HG03108 (cell line): ENCODE measurements around the gene EMX2.
"Not testable (repeated sequence)": the region's sequence is repeated elsewhere in the genome, so short reads cannot be mapped to it uniquely, and the experiment has no call there.

ENCODE experiments used
- ATAC-seq: cut with Tn5 transposase; IDR thresholded peaks from one replicate; pipeline ENCODE4 v1.9.1; 2021; ENCODE audit warnings: moderate library complexity; ENCODE audit not compliant: unreplicated experiment

The EMX2 gene

GRCh38 chr10:117542706-117543224 lies at the start of gene EMX2:
EMX2 (plus strand) TSS chr10:117542746; CDS start chr10:117543268, 522 bp downstream.
- ATAC-seq = no peak

- ATAC-seq = no peak
These were observed 46.5 kb upstream of the EMX2 start for GRCh38 chr10:117496031-117496430.

- ATAC-seq = no peak
These were observed 45.9 kb upstream of the EMX2 start for GRCh38 chr10:117496616-117497028.

- no peak for ATAC-seq
These were observed 44.8 kb upstream of the EMX2 start for GRCh38 chr10:117497736-117498135.

GRCh38 chr10:117499248-117500105 lies 43.1 kb upstream of the EMX2 start:
- ATAC-seq = no peak

- ATAC-seq = no peak
These were observed 42.1 kb upstream of the EMX2 start for GRCh38 chr10:117500456-117500855.

- no peak for ATAC-seq
These were observed 41.0 kb upstream of the EMX2 start for GRCh38 chr10:117501460-117502035.

GRCh38 chr10:117502421-117503243 lies 39.9 kb upstream of the EMX2 start:
- ATAC-seq = no peak

- no peak for ATAC-seq
These were observed 39.0 kb upstream of the EMX2 start for GRCh38 chr10:117503244-117504205.

- no peak for ATAC-seq
These were observed 38.0 kb upstream of the EMX2 start for GRCh38 chr10:117504562-117504961.

GRCh38 chr10:117507081-117507480 lies 35.5 kb upstream of the EMX2 start:
- not testable (repeated sequence) for ATAC-seq

- ATAC-seq = no peak
These were observed 33.0 kb upstream of the EMX2 start for GRCh38 chr10:117509573-117509972.

GRCh38 chr10:117511601-117512390 lies 30.8 kb upstream of the EMX2 start:
- ATAC-seq = no peak

GRCh38 chr10:117514971-117515370 lies 27.6 kb upstream of the EMX2 start:
- no peak for ATAC-seq

- ATAC-seq = no peak
These were observed 25.9 kb upstream of the EMX2 start for GRCh38 chr10:117516681-117517080.

- no peak for ATAC-seq
These were observed 24.3 kb upstream of the EMX2 start for GRCh38 chr10:117518246-117518645.

- no peak for ATAC-seq
These were observed 23.3 kb upstream of the EMX2 start for GRCh38 chr10:117519286-117519685.

- no peak for ATAC-seq
These were observed 22.7 kb upstream of the EMX2 start for GRCh38 chr10:117519879-117520278.

GRCh38 chr10:117530791-117531190 lies 11.8 kb upstream of the EMX2 start:
- no peak for ATAC-seq
